ENCODE results near the gene AATK. TPM values are rescaled to one million over a fixed set of nuclear protein-coding genes. Genes with fewer than 3 reads are reported as not detected.
"Not testable (repeated sequence)": the region's sequence is repeated elsewhere in the genome, so short reads cannot be mapped to it uniquely, and the experiment has no call there.

The AATK gene
- total and polyA plus RNA-seq, 12 donors: 0.73 to 23.3 (median 9.9) TPM

DNA sequence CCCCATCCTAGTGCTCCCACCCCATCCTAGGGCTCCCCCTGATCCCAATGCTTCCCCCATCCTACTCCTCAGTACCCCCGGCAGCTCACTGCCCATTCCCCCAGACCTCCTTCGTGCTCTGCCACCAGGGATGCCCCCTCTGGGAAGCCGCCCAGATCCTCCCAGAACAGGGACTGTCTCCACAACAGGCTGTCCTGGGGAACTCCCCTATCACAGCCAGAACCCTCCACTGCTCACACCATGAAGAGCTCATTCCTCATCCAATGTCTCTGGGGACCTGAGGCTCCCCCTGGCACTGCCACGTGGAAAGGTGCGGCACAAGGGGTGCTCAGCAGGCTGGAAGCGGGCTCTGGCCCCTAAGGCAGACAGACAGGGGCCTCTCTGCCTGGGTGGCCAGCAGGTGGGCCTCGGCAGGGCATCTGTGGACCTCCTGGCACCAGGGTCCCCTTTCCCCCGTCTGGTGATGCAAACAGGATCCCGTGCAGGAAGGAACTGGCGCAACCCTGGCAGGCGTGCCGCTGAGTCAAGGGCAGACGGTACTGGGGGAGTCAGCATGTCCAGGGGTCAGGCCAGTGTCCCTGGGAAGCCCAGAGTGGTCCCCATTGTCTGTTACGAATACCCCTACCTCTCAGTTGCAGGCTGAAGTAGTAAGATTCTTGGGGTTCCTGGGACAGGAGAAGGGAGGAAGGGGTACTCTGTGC is 15.5 kb downstream of the AATK start:
- H3K4me1 ChIP-seq (replicated peaks in 1 of 2): no peaks in the 10 kb centered on the region
- H3K9me3 ChIP-seq (replicated peaks in 1 of 3): no peaks in the 10 kb centered on the region
- H3K27me3 ChIP-seq: no peaks in the 10 kb centered on the region
- no peak for TF ChIP-seq CTCF (IDR thresholded peaks at IDR 0.05)
- no peak for TF ChIP-seq POLR2A (IDR thresholded peaks at IDR 0.05)
- peak overlapping the region in 1 of 5 donors; percentile 71 for H3K27ac ChIP-seq
- intact Hi-C loops (cut with DNase I): no loop called here
- DNase-seq: peak in 6 of 7 donors; percentile 41 to 68 (median 53)
- no peaks in the 10 kb centered on the region for H3K36me3 ChIP-seq (replicated peaks in 1 of 2)
- H3K4me3 ChIP-seq: no peak overlapping the region
- WGBS, 4 donors: 59 to 68% (median 61%) methylated on average over 3 to 14 of the region's 14 CpGs

DNA sequence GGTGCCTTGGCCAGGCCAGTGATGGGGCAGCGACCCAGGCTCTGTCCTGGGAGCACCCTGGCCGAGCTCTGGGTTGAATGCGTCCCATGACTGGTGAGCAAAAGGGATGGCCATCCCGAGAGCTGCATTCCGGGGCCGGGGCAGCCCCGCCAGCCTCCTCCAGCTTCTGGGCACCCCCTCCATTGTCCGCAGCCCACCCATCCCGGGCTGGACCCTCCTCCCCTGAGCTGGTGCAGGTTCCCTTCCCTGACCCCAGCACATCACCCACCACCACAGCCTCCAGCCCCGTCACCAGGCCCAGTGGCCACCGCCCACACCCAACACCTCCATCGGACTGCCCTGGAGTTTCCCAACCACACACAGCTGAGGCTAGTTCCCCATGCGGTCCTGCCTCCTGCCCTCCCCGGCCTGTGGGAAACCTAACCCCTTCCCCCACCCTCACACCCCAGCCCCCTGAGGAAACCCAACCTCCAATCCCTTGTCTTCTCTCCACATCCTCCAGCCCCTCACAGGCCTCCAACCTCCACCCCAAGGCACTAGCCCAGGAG is 17.0 kb downstream of the AATK start:
- TF ChIP-seq POLR2A (IDR thresholded peaks at IDR 0.05): no peak
- TF ChIP-seq CTCF (IDR thresholded peaks at IDR 0.05): no peak
- Histone ChIP-seq H3K4me1 (replicated peaks in 1 of 2) (no peaks in the 10 kb centered on the region), H3K4me3 (no peak overlapping the region), H3K27me3 (no peaks in the 10 kb centered on the region), H3K9me3 (replicated peaks in 1 of 3) (no peaks in the 10 kb centered on the region), H3K36me3 (replicated peaks in 1 of 2) (no peaks in the 10 kb centered on the region), H3K27ac (no peak overlapping the region)
- no peak for DNase-seq
- 78 to 86% (median 81%) methylated on average over 7 to 14 of the region's 14 CpGs for WGBS, 4 donors
- intact Hi-C loops (cut with DNase I): loop anchor here in 1 of 2 donors (10.0 kb wide), 1 partner anchor 336 kb away; no protein-coding TSS in a partner anchor

GRCh38 chr17:81148571-81148970 is 17.4 kb downstream of the AATK start:
- no peak for DNase-seq
- Histone ChIP-seq H3K36me3 (replicated peaks in 1 of 2) (no peaks in the 10 kb centered on the region), H3K27me3 (no peaks in the 10 kb centered on the region), H3K4me1 (replicated peaks in 1 of 2) (no peaks in the 10 kb centered on the region), H3K27ac (no peak overlapping the region), H3K4me3 (no peak overlapping the region), H3K9me3 (replicated peaks in 1 of 3) (no peaks in the 10 kb centered on the region)
- intact Hi-C loops (cut with DNase I): loop anchor here in 1 of 2 donors (10.0 kb wide), 1 partner anchor 336 kb away; no protein-coding TSS in a partner anchor
- 73 to 91% (median 84%) methylated on average over 7 to 15 of the region's 15 CpGs for WGBS, 4 donors
- TF ChIP-seq CTCF (IDR thresholded peaks at IDR 0.05) (no peak), POLR2A (IDR thresholded peaks at IDR 0.05) (no peak)

DNA sequence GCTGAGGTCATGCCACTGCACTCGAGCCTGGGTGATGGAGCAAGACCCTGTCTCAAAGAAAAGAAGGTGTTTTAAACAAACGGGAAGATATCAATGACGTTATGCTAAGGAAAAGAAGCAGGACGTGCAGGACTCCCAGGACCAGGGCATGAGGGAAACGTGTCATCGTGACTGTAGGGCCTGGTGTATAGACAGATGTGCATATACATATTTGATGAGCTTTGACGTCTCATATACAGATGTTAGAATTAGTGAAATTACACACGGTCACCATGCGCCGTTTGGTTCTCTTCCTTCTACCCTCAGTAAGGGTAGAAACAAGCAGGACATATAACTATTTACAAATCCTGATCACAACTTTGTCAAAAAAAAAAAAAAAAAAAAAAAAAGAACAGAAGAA is 18.3 kb downstream of the AATK start:
- H3K36me3 ChIP-seq (replicated peaks in 1 of 2): no peaks in the 10 kb centered on the region
- 82 to 91% (median 87%) methylated on average over 10 of the region's 10 CpGs for WGBS, 4 donors
- intact Hi-C loops (cut with DNase I): loop anchor here in 1 of 2 donors (10.0 kb wide), 1 partner anchor 337 kb away; no protein-coding TSS in a partner anchor
- no peak for TF ChIP-seq CTCF (IDR thresholded peaks at IDR 0.05)
- no peaks in the 10 kb centered on the region for H3K27me3 ChIP-seq
- H3K4me3 ChIP-seq: no peak overlapping the region
- no peak overlapping the region for H3K27ac ChIP-seq
- H3K9me3 ChIP-seq (replicated peaks in 1 of 3): no peaks in the 10 kb centered on the region
- H3K4me1 ChIP-seq (replicated peaks in 1 of 2): peaks cover 0 to 5% of the 10 kb centered on the region in 2 donors
- no peak for DNase-seq

- not testable (repeated sequence) for H3K27me3 ChIP-seq; H3K27ac ChIP-seq; H3K4me3 ChIP-seq; H3K9me3 ChIP-seq (replicated peaks in 1 of 3); DNase-seq; H3K36me3 ChIP-seq (replicated peaks in 1 of 2); H3K4me1 ChIP-seq (replicated peaks in 1 of 2)
- intact Hi-C loops (cut with DNase I): loop anchor here in 1 of 2 donors (10.0 kb wide), 1 partner anchor 339 kb away; no protein-coding TSS in a partner anchor
- 71 to 83% (median 76%) methylated on average over 10 of the region's 10 CpGs for WGBS, 4 donors
Measured at GRCh38 chr17:81146208-81146607, 19.8 kb downstream of the AATK start.

All from adrenal gland (tissue), 12 donors.